Colonic mucosa (tissue), 4 donors: ENCODE results near the gene NBPF14. TPM values are rescaled to one million over a fixed set of nuclear protein-coding genes. Genes with fewer than 3 reads are reported as not detected.
"Not testable (repeated sequence)": the region's sequence is repeated elsewhere in the genome, so short reads cannot be mapped to it uniquely, and the experiment has no call there.

Experiments
- DNase-seq: peaks from one replicate; pipeline ENCODE4 v3.0.0-alpha.2; 2020
- H3K27ac ChIP-seq: fragments of 200-600 bp; one replicate; pipeline ENCODE4 v1.8.0; 2021
- H3K27me3 ChIP-seq: fragments of 200-600 bp; one replicate; pipeline ENCODE4 v1.8.0; 2021
- H3K36me3 ChIP-seq: fragments of 200-600 bp; one replicate; pipeline ENCODE4 v1.8.0; 2021
- H3K4me1 ChIP-seq: fragments of 200-600 bp; one replicate; pipeline ENCODE4 v1.8.0; 2021; ENCODE audit warnings: mild to moderate bottlenecking
- H3K4me3 ChIP-seq: fragments of 200-600 bp; one replicate; pipeline ENCODE4 v1.8.0; 2021
- H3K9ac ChIP-seq, 2 donors: one replicate each; pipeline ENCODE4 v1.7.0; 2013; ENCODE audit warnings: control low read depth in 2 of 2, low read depth in 2 of 2, low read length in 2 of 2
- H3K9me3 ChIP-seq: fragments of 200-600 bp; one replicate; pipeline ENCODE4 v1.8.0; 2021
- intact Hi-C: fragments of 100-400 bp; cut with DNase I; formaldehyde crosslinking; loops from one replicate; pipeline ENCODE4 v1.14.1; 2022
- total RNA-seq, 2 donors: library from RNA; stranded (reverse); fragmentation: NEBNext Ultra II Directional in 1 of 2; extraction: Animal tissue kit (Norgen Biotek cat#: 25700) in 1 of 2; gene quantifications; one replicate each; pipeline ENCODE4 v1.2.1, GENCODE V29; 2021
- donor health status: healthy.
- donor health status: DM: no; HTN: no; CAD: no.
- donor health status: DM: no; HTN: no; CAD: no.

The NBPF14 gene
- total RNA-seq, 2 donors from 2014 or later, result 14.1 to 21.6 TPM

GRCh38 chr1:148522561-148523204 lies 73.1 kb downstream of the NBPF14 start:
- H3K27me3 ChIP-seq, H3K9me3 ChIP-seq, intact Hi-C loops, H3K36me3 ChIP-seq, H3K4me1 ChIP-seq: not testable (repeated sequence)
- DNase-seq, result peak; percentile 92
- peak overlapping the region; percentile 26 to 43 for H3K9ac ChIP-seq
- peak overlapping the region; percentile 20 for H3K4me3 ChIP-seq
- peak overlapping the region; percentile 79 for H3K27ac ChIP-seq

DNA sequence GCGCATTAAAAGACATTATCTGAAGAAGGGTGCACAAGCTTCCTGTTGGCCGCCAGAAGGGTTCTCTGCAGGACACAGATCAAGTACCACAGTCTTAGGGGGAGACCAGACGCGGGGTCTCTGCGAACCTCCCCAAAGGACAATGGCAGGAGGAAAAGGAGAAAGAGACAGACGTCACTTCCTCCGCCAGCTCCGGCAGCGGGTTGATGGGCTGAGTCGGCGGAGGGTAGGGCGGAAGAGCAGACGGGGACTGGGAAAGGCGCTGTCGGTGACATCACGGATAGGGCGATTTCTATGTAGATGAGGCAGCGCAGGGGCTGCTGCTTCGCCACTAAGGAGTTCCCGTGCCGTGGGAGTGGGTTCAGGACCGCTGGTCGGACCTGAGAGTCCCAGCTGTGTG lies 73.7 kb downstream of the NBPF14 start:
- H3K36me3 ChIP-seq, H3K9me3 ChIP-seq, H3K4me3 ChIP-seq, H3K27me3 ChIP-seq, intact Hi-C loops, H3K4me1 ChIP-seq, H3K27ac ChIP-seq, H3K9ac ChIP-seq: not testable (repeated sequence)
- peak; percentile 85 for DNase-seq

DNA sequence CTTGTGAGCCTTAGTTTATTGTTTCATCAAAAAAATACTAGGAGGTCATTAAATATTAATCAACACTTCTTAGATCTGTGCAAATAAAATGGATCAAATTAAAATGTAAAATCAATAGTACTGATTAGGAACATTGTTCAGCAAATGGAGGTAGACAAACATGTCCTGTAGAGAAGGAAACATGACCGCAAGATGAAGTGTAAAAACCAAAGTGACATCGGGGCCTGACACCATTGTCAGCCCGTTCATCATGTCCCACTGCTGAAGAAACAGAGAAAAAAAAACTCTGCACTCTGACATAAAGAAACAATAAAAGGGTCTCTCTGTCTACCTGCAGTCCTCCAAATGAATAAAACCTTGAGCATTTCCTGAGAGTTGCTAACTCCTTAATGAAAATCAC lies 81.5 kb downstream of the NBPF14 start:
- H3K4me3 ChIP-seq, H3K27me3 ChIP-seq, H3K36me3 ChIP-seq, H3K9me3 ChIP-seq, H3K27ac ChIP-seq, H3K4me1 ChIP-seq, DNase-seq, intact Hi-C loops, H3K9ac ChIP-seq: not testable (repeated sequence)

DNA sequence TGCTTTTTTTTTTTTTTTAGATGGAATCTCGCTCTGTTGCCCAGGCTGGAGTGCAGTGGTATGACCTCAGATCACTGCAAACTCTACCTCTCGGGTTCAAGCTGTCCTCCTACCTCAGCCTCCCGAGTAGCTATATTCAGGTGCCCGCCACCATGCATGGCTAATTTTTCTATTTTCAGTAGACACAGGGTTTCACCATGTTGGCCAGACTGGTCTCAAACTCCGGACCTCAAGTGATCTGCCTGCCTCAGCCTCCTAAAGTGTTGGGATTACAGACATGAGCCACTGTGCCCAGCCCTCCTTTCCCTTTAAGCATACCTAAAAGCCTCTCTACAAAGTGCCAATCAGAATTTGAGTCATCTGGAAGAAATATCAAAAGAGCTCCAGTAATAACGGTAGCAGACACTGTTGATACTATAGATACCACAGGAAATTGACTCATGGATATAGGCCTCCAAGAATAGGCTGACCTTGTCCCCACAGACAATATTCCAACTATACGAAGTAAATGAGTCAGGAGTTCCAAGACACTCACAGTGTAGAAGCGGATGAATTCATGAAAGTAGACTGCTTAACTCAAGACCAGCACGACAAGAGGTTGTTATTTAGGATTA lies 83.1 kb downstream of the NBPF14 start:
- intact Hi-C loops, H3K27ac ChIP-seq, DNase-seq, H3K9me3 ChIP-seq, H3K4me3 ChIP-seq, H3K4me1 ChIP-seq, H3K9ac ChIP-seq, H3K36me3 ChIP-seq, H3K27me3 ChIP-seq: not testable (repeated sequence)

DNA sequence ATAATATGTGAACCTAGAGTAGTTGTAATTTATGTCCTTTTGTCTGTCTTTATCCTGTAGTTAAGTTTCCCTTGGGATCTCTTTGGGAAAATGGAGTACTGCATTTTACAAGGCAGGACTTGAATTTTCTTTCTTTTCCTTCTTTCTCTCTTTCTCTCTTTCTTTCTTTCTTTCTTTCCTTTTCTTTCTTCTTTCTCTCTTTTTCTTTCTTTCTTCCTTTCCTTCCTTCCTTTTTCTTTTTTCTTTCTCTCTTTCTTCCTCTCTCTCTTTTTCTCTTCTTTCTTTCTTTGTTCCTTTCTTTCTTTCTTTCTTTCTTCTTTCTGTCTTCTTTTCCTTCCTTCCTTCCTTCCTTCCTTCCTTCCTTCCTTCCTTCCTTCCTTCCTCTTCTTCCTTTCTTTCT lies 101.9 kb downstream of the NBPF14 start:
- H3K4me3 ChIP-seq, intact Hi-C loops, H3K36me3 ChIP-seq, H3K9ac ChIP-seq, H3K27ac ChIP-seq, H3K27me3 ChIP-seq, DNase-seq, H3K4me1 ChIP-seq, H3K9me3 ChIP-seq: not testable (repeated sequence)

DNA sequence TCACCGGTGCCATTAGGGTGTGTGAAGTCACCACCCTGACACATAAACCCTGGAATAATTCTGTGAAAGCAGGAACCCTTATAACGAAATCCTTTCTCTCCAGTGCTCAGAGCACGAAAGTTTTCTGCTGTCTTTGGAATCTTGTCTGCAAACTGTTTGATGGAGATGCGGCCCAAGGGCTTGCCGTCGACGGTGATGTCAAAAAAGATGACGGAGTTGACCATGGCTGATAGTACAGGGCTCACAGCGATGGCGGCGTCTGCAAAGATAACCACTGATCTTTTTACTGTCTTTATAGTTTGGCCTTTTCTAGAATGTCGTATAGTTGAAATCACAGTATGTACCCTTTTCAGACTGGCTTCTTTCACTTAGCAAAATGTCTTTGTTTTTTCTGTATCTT lies 112.8 kb downstream of the NBPF14 start, which contains the start of gene PPIAL4G:
TSS of gene PPIAL4G (minus strand) at position 274 of the 400 bp plus-strand sequence. CDS start at position 224, 50 bp downstream.
- H3K4me1 ChIP-seq, intact Hi-C loops, H3K9me3 ChIP-seq, H3K27ac ChIP-seq, H3K36me3 ChIP-seq, H3K27me3 ChIP-seq, DNase-seq, H3K9ac ChIP-seq, H3K4me3 ChIP-seq: not testable (repeated sequence)

Other genes starting within 250 kb of the NBPF14 start
- gene PPIAL4G, start 112.7 kb downstream of the NBPF14 start, total RNA-seq, result not detected
- 1 to 10 TPM in 1 of 2 donors, not detected in 1; 1.7 TPM for gene NUDT4B, start 152.8 kb upstream of the NBPF14 start, total RNA-seq
- gene PDE4DIP, start 248.4 kb upstream of the NBPF14 start, total RNA-seq, result 10 to 100 TPM; 43.8 to 53.5 TPM